ENCODE measurements around the gene PSIP1.

The PSIP1 gene

GRCh38 chr9:15509931-15510788 lies 610 bp downstream of the PSIP1 start:
- no peak for DNase-seq (ENCODE audit: low read depth, low spot score)
- H3K27ac ChIP-seq = peak overlapping the region; percentile 58

- no peak overlapping the region for H3K27ac ChIP-seq
- no peak for DNase-seq (ENCODE audit: low read depth, low spot score)
These were observed 4.8 kb downstream of the PSIP1 start for GRCh38 chr9:15505921-15506320.

- DNase-seq (ENCODE audit: low read depth, low spot score) = no peak
- no peak overlapping the region for H3K27ac ChIP-seq
These were observed 9.0 kb downstream of the PSIP1 start for GRCh38 chr9:15501803-15502202.

GRCh38 chr9:15501179-15501578 lies 9.6 kb downstream of the PSIP1 start:
- no peak for DNase-seq (ENCODE audit: low read depth, low spot score)
- H3K27ac ChIP-seq = no peak overlapping the region

- no peak overlapping the region for H3K27ac ChIP-seq
- no peak for DNase-seq (ENCODE audit: low read depth, low spot score)
These were observed 11.6 kb downstream of the PSIP1 start for GRCh38 chr9:15499139-15499538.

- DNase-seq (ENCODE audit: low read depth, low spot score) = no peak
- H3K27ac ChIP-seq = no peak overlapping the region
These were observed 12.3 kb downstream of the PSIP1 start for GRCh38 chr9:15498246-15498995.

- DNase-seq (ENCODE audit: low read depth, low spot score) = no peak
- H3K27ac ChIP-seq = no peak overlapping the region
These were observed 18.2 kb downstream of the PSIP1 start for GRCh38 chr9:15492485-15493150.

- H3K27ac ChIP-seq = no peak overlapping the region
- DNase-seq (ENCODE audit: low read depth, low spot score) = no peak
These were observed 18.8 kb downstream of the PSIP1 start for GRCh38 chr9:15491950-15492349.

GRCh38 chr9:15485836-15486666 lies 24.7 kb downstream of the PSIP1 start:
- DNase-seq (ENCODE audit: low read depth, low spot score) = no peak
- no peak overlapping the region for H3K27ac ChIP-seq

- no peak overlapping the region for H3K27ac ChIP-seq
- no peak for DNase-seq (ENCODE audit: low read depth, low spot score)
These were observed 26.0 kb downstream of the PSIP1 start for GRCh38 chr9:15484802-15485201.

GRCh38 chr9:15482146-15482545 lies 28.6 kb downstream of the PSIP1 start:
- DNase-seq (ENCODE audit: low read depth, low spot score) = no peak
- no peak overlapping the region for H3K27ac ChIP-seq

- DNase-seq (ENCODE audit: low read depth, low spot score) = no peak
- no peak overlapping the region for H3K27ac ChIP-seq
These were observed 30.7 kb downstream of the PSIP1 start for GRCh38 chr9:15480028-15480427.

GRCh38 chr9:15475923-15476536 lies 34.7 kb downstream of the PSIP1 start:
- H3K27ac ChIP-seq = no peak overlapping the region

GRCh38 chr9:15469862-15470261 lies 40.9 kb downstream of the PSIP1 start:
- DNase-seq (ENCODE audit: low read depth, low spot score) = no peak
- no peak overlapping the region for H3K27ac ChIP-seq

More at GRCh38 chr9:15475923-15476536, 34.7 kb downstream of the PSIP1 start:
- DNase-seq (ENCODE audit: low read depth, low spot score) = no peak

- no peak overlapping the region for H3K27ac ChIP-seq
- DNase-seq (ENCODE audit: low read depth, low spot score) = no peak
These were observed 41.4 kb downstream of the PSIP1 start for GRCh38 chr9:15469406-15469805.

GRCh38 chr9:15468145-15468544 lies 42.6 kb downstream of the PSIP1 start:
- no peak overlapping the region for H3K27ac ChIP-seq
- no peak for DNase-seq (ENCODE audit: low read depth, low spot score)

GRCh38 chr9:15461601-15462000 lies 49.2 kb downstream of the PSIP1 start:
- DNase-seq (ENCODE audit: low read depth, low spot score) = no peak
- H3K27ac ChIP-seq = no peak overlapping the region

GRCh38 chr9:15461056-15461455 lies 49.7 kb downstream of the PSIP1 start:
- no peak overlapping the region for H3K27ac ChIP-seq
- DNase-seq (ENCODE audit: low read depth, low spot score) = no peak

- H3K27ac ChIP-seq = no peak overlapping the region
These were observed 56.8 kb downstream of the PSIP1 start for GRCh38 chr9:15453956-15454355.

GRCh38 chr9:15444141-15444540 lies 66.6 kb downstream of the PSIP1 start:
- no peak overlapping the region for H3K27ac ChIP-seq

More at GRCh38 chr9:15453956-15454355, 56.8 kb downstream of the PSIP1 start:
- DNase-seq (ENCODE audit: low read depth, low spot score) = no peak

More at GRCh38 chr9:15444141-15444540, 66.6 kb downstream of the PSIP1 start:
- no peak for DNase-seq (ENCODE audit: low read depth, low spot score)

Data from epithelial cell of prostate (primary cell).